PC-9 (cell line): ENCODE measurements around the gene ZNF561.

Experiments used
- CTCF ChIP-seq: fragments of 200-600 bp; sonication (generic); conservative IDR thresholded peaks from 2 replicates; pipeline ENCODE4 v1.6.1; 2017; ENCODE audit warnings: mixed run types, antibody characterized with exemption, mild to moderate bottlenecking, moderate library complexity
- EZH2 ChIP-seq: fragments of 200-600 bp; sonication (generic); IDR thresholded peaks from 2 replicates; pipeline ENCODE4 v1.8.0; 2017; ENCODE audit warnings: antibody characterized with exemption, low read depth

GRCh38 chr19:9627856-9628255 is 6.8 kb upstream of the ZNF561 start:
- TF ChIP-seq CTCF: no peak
- TF ChIP-seq EZH2: no peak
